Mesenchymal stem cell (in vitro differentiated cells and primary cell): ENCODE data around the gene IFT122.

ENCODE experiments used
- DNase-seq: peaks from one replicate; pipeline ENCODE4 v3.0.0-alpha.2; 2013
- H2AFZ ChIP-seq: one replicate; pipeline ENCODE4 v1.6.1; 2013; ENCODE audit warnings: low read depth, mild to moderate bottlenecking, control low read depth, inconsistent platforms, low read length, moderate library complexity
- H2AK5ac ChIP-seq: 2 replicates; pipeline ENCODE4 v1.6.1; 2013; ENCODE audit warnings: low read length, moderate library complexity, mild to moderate bottlenecking, inconsistent platforms; ENCODE audit not compliant: severe bottlenecking
- H2BK120ac ChIP-seq: one replicate; pipeline ENCODE4 v1.6.1; 2013; ENCODE audit warnings: low read depth, mild to moderate bottlenecking, inconsistent platforms, low read length, moderate library complexity
- H2BK12ac ChIP-seq, 2 experiments: one replicate each; pipeline ENCODE4 v1.6.1; 2013; ENCODE audit warnings: inconsistent platforms in 2 of 2, low read length in 2 of 2, mild to moderate bottlenecking in 2 of 2, moderate library complexity in 2 of 2, control low read depth in 1 of 2
- H2BK15ac ChIP-seq: one replicate; pipeline ENCODE4 v1.6.1; 2013; ENCODE audit warnings: mild to moderate bottlenecking, low read depth, inconsistent platforms; ENCODE audit not compliant: poor library complexity, severe bottlenecking
- H2BK5ac ChIP-seq: 2 replicates; pipeline ENCODE4 v1.6.1; 2013; ENCODE audit warnings: low read depth, mild to moderate bottlenecking, low read length, control low read depth, inconsistent platforms; ENCODE audit not compliant: poor library complexity, severe bottlenecking
- H3K14ac ChIP-seq, 2 experiments: one replicate each; pipeline ENCODE4 v1.6.1; 2013; ENCODE audit warnings: inconsistent platforms in 2 of 2, low read length in 2 of 2, control low read depth in 1 of 2, mild to moderate bottlenecking in 1 of 2, moderate library complexity in 1 of 2
- H3K18ac ChIP-seq, 2 experiments: one replicate each; pipeline ENCODE4 v1.6.1; 2013; ENCODE audit warnings: inconsistent platforms in 2 of 2, low read length in 2 of 2, control low read depth in 1 of 2, low read depth in 1 of 2, mild to moderate bottlenecking in 1 of 2
- H3K23ac ChIP-seq, 2 experiments: one replicate each; pipeline ENCODE4 v1.6.1; 2013; ENCODE audit warnings: inconsistent platforms in 2 of 2, low read length in 2 of 2, mild to moderate bottlenecking in 2 of 2, moderate library complexity in 2 of 2, control low read depth in 1 of 2
- H3K27ac ChIP-seq: 2 replicates; pipeline ENCODE4 v1.5.1; 2013; ENCODE audit warnings: mild to moderate bottlenecking, moderate library complexity, low read length, control low read depth, inconsistent platforms; ENCODE audit not compliant: poor library complexity, severe bottlenecking
- H3K27me3 ChIP-seq, 2 experiments: 2 replicates each; pipeline versions ENCODE4 v1.6.1 to v1.7.0; 2013; ENCODE audit warnings: low read length in 2 of 2, mild to moderate bottlenecking in 2 of 2, moderate library complexity in 2 of 2, control low read depth in 1 of 2, inconsistent platforms in 1 of 2; ENCODE audit not compliant: control insufficient read depth in 1 of 2, insufficient read depth in 1 of 2
- H3K36me3 ChIP-seq, 2 experiments: 2 replicates each; pipeline versions ENCODE4 v1.6.1 to v1.7.0; 2013; ENCODE audit warnings: low read length in 2 of 2, control low read depth in 1 of 2, inconsistent platforms in 1 of 2, low read depth in 1 of 2, mild to moderate bottlenecking in 1 of 2; ENCODE audit not compliant: insufficient read depth in 2 of 2, control insufficient read depth in 1 of 2
- H3K4ac ChIP-seq, 2 experiments: one replicate each; pipeline ENCODE4 v1.6.1; 2013; ENCODE audit warnings: inconsistent platforms in 2 of 2, low read length in 2 of 2, mild to moderate bottlenecking in 2 of 2, moderate library complexity in 2 of 2, control low read depth in 1 of 2, low read depth in 1 of 2
- H3K4me1 ChIP-seq: 2 replicates; pipeline ENCODE4 v1.6.1; 2013; ENCODE audit warnings: low read depth, low read length, control low read depth; ENCODE audit not compliant: control insufficient read depth, insufficient read depth
- H3K4me2 ChIP-seq: 2 replicates; pipeline ENCODE4 v1.6.1; 2013; ENCODE audit warnings: low read length, mild to moderate bottlenecking, inconsistent platforms; ENCODE audit not compliant: poor library complexity, severe bottlenecking
- H3K4me3 ChIP-seq, 2 experiments: 2 replicates each; pipeline versions ENCODE4 v1.5.1 to v1.7.0; 2013; ENCODE audit warnings: low read length in 2 of 2, mild to moderate bottlenecking in 2 of 2, control low read depth in 1 of 2, low read depth in 1 of 2; ENCODE audit not compliant: insufficient read depth in 1 of 2
- H3K79me1 ChIP-seq: replicated peaks from 2 replicates; pipeline ENCODE4 v1.6.1; 2013; ENCODE audit warnings: mild to moderate bottlenecking, control low read depth, low read length, inconsistent platforms; ENCODE audit not compliant: poor library complexity, severe bottlenecking
- H3K9ac ChIP-seq: 2 replicates; pipeline ENCODE4 v1.7.0; 2013; ENCODE audit warnings: mild to moderate bottlenecking, low read length, moderate library complexity
- H3K9me3 ChIP-seq: 2 replicates; pipeline ENCODE4 v1.7.0; 2013; ENCODE audit warnings: mild to moderate bottlenecking, low read length; ENCODE audit not compliant: control insufficient read depth
- H4K8ac ChIP-seq: one replicate; pipeline ENCODE4 v1.6.1; 2013; ENCODE audit warnings: inconsistent platforms, mild to moderate bottlenecking, low read length, moderate library complexity
- H4K91ac ChIP-seq: one replicate; pipeline ENCODE4 v1.6.1; 2013; ENCODE audit warnings: mild to moderate bottlenecking, low read length, inconsistent platforms
- WGBS: methylation state at CpG from one replicate; pipeline ENCODE4 v1.1.7; 2013; ENCODE audit warnings: mixed read lengths; 5-methylcytosine and 5-hydroxymethylcytosine counted together

IFT122 gene

DNA sequence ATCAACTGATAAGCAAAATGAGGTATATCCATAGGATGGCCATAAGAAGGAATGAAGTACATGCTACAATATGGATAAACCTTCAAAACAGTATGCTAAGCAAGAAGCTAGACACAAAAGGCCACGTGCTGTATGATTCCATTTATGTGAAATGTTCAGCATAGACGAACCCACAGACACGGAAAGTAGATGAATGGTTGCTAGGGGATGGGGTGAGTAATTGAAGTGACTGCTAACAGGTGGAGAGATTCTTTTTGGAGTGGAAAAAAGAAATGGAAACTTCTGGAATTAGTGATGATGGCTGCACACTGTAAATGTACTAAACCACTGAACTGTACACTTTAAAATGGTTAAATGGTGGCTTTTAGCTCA, 11.0 kb upstream of the IFT122 start:
- Histone ChIP-seq H2BK12ac (no peak overlapping the region), H4K91ac (no peak overlapping the region), H2AK5ac (no peak overlapping the region), H3K36me3 (peaks cover 11 to 48% of the 10 kb centered on the region in 2 experiments), H3K23ac (no peak overlapping the region), H3K9me3 (no peaks in the 10 kb centered on the region), H3K9ac (peak overlapping the region; percentile 79), H3K27me3 (peaks cover 0 to 3% of the 10 kb centered on the region in 2 experiments), H2BK15ac (no peak overlapping the region), H3K4me3 (peak overlapping the region in 1 of 2 experiments; percentile 88), H3K27ac (no peak overlapping the region), H3K4me1 (peaks cover 12% of the 10 kb centered on the region), H2AFZ (no peak overlapping the region), H3K14ac (no peak overlapping the region), H3K4ac (no peak overlapping the region), H2BK120ac (no peak overlapping the region), H3K4me2 (no peak overlapping the region), H3K18ac (peak overlapping the region in 1 of 2 experiments; percentile 63), H3K79me1 (no peaks in the 10 kb centered on the region), H4K8ac (peak overlapping the region; percentile 74), H2BK5ac (no peak overlapping the region)
- peak; percentile 26 for DNase-seq
- 92% methylated on average over 3 of the region's 3 CpGs for WGBS

DNA sequence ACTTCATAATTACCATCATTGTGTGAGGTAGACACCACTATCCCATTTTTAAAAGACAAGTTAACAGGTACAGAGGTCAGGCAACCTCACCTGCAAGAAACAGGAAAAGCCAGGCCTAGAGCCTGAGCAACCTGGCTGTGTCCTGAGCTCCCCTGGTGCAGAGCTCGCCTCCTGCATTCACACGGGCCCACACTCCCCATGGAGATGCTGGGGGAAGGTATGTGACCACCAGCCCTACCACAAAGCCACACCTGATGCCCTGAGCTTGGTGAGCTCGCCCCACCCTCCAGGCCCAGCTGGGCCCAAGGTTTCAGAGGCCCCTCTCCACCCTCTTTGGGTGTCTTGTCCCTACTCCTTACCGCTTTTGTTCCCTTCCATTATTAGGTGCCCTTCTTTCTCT, 10.4 kb upstream of the IFT122 start:
- H3K9ac ChIP-seq = no peak overlapping the region
- H2AK5ac ChIP-seq = no peak overlapping the region
- H4K91ac ChIP-seq = peak overlapping the region; percentile 64
- H3K79me1 ChIP-seq = no peaks in the 10 kb centered on the region
- H3K14ac ChIP-seq = no peak overlapping the region
- no peak overlapping the region for H2BK15ac ChIP-seq
- H3K27me3 ChIP-seq = peaks cover 0 to 3% of the 10 kb centered on the region in 2 experiments
- H2AFZ ChIP-seq = no peak overlapping the region
- peak overlapping the region in 1 of 2 experiments; percentile 51 for H3K4ac ChIP-seq
- H3K4me1 ChIP-seq = peaks cover 12% of the 10 kb centered on the region
- no peak overlapping the region for H2BK5ac ChIP-seq
- no peak overlapping the region for H2BK12ac ChIP-seq
- no peak for DNase-seq
- H3K4me2 ChIP-seq = no peak overlapping the region
- H3K4me3 ChIP-seq = no peak overlapping the region
- no peaks in the 10 kb centered on the region for H3K9me3 ChIP-seq
- H3K36me3 ChIP-seq = peaks cover 11 to 52% of the 10 kb centered on the region in 2 experiments
- no peak overlapping the region for H3K23ac ChIP-seq
- no peak overlapping the region for H3K18ac ChIP-seq
- H3K27ac ChIP-seq = no peak overlapping the region
- H4K8ac ChIP-seq = peak overlapping the region; percentile 16
- H2BK120ac ChIP-seq = no peak overlapping the region
- 87% methylated on average over 4 of the region's 4 CpGs for WGBS

DNA sequence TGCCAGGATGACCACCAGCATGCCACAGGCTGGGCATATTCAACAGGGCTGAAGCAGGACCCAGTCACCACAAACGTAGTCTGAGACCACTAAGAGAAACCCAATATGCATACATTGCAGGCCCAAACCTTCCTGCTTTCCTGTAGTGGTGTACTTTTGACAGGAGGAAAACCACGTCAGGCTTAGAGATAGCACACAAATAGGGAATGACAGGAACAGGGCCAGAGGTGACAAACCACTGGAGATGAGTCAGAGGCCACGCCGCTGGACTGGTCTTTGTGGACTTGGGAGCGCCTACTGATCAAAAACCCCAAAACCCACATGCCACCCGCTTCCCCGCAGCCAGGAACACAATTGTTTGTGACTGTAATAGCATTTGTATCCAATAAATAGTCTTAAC, 8.0 kb upstream of the IFT122 start:
- H2AFZ ChIP-seq = no peak overlapping the region
- H3K9ac ChIP-seq = no peak overlapping the region
- H4K8ac ChIP-seq = no peak overlapping the region
- H3K36me3 ChIP-seq = peaks cover 13 to 76% of the 10 kb centered on the region in 2 experiments
- H3K14ac ChIP-seq = no peak overlapping the region
- H3K9me3 ChIP-seq = no peaks in the 10 kb centered on the region
- no peak overlapping the region for H2BK120ac ChIP-seq
- H3K4me2 ChIP-seq = no peak overlapping the region
- no peak overlapping the region for H2AK5ac ChIP-seq
- no peak overlapping the region for H2BK12ac ChIP-seq
- no peak overlapping the region for H2BK5ac ChIP-seq
- H4K91ac ChIP-seq = no peak overlapping the region
- no peak overlapping the region for H3K23ac ChIP-seq
- DNase-seq = no peak
- no peak overlapping the region for H3K4ac ChIP-seq
- no peaks in the 10 kb centered on the region for H3K27me3 ChIP-seq
- peak overlapping the region; percentile 3 for H3K27ac ChIP-seq
- H3K4me3 ChIP-seq = no peak overlapping the region
- H3K4me1 ChIP-seq = peaks cover 12% of the 10 kb centered on the region
- peaks cover 1% of the 10 kb centered on the region for H3K79me1 ChIP-seq
- 88% methylated on average over 4 of the region's 7 CpGs for WGBS
- H3K18ac ChIP-seq = no peak overlapping the region
- H2BK15ac ChIP-seq = no peak overlapping the region

DNA sequence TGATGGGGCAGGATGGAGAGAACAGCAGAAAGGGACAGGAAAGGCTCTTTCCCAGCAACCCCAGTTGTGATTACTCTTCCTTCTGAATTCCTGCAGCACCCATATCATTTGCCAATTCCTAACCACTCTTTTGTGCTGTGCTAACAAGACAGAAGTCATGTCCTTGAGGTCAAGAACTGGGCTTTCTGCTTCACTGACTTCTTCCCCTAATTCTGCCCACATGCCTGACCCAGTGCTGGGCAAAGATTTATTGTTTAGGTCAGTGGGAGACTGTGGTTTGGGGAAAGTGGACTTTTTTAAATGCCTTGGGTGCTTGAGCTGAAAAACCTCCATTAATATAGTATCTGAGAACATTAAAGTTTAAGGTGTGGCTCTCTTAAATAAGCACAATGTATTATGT, 7.4 kb upstream of the IFT122 start:
- no peaks in the 10 kb centered on the region for H3K27me3 ChIP-seq
- no peak for DNase-seq
- no peak overlapping the region for H2BK12ac ChIP-seq
- no peak overlapping the region for H3K4me3 ChIP-seq
- no peak overlapping the region for H2AK5ac ChIP-seq
- H2BK15ac ChIP-seq = no peak overlapping the region
- H3K4me2 ChIP-seq = no peak overlapping the region
- no peak overlapping the region for H3K27ac ChIP-seq
- no peaks in the 10 kb centered on the region for H3K9me3 ChIP-seq
- no peak overlapping the region for H3K4ac ChIP-seq
- no peak overlapping the region for H3K14ac ChIP-seq
- no peak overlapping the region for H2BK120ac ChIP-seq
- no peak overlapping the region for H2BK5ac ChIP-seq
- no peak overlapping the region for H3K9ac ChIP-seq
- no peak overlapping the region for H2AFZ ChIP-seq
- H3K36me3 ChIP-seq = peaks cover 13 to 82% of the 10 kb centered on the region in 2 experiments
- H3K18ac ChIP-seq = no peak overlapping the region
- no peak overlapping the region for H3K23ac ChIP-seq
- no peak overlapping the region for H4K91ac ChIP-seq
- H3K79me1 ChIP-seq = peaks cover 1% of the 10 kb centered on the region
- H4K8ac ChIP-seq = no peak overlapping the region
- H3K4me1 ChIP-seq = peaks cover 12% of the 10 kb centered on the region
